Progenitor cell of endocrine pancreas (in vitro differentiated cells): ENCODE measurements around the gene DPP4. TPM values are rescaled to one million over a fixed set of nuclear protein-coding genes. Genes with fewer than 3 reads are reported as not detected.

Experiments used
- DNase-seq: peaks from one replicate; pipeline ENCODE4 v3.0.0; 2021; ENCODE audit warnings: low spot score; ENCODE audit not compliant: unreplicated experiment
- H3K27ac Mint-ChIP-seq: 2 replicates; pipeline ENCODE4 v1.8.0; 2021; ENCODE audit warnings: mild to moderate bottlenecking, moderate library complexity, mixed read lengths
- H3K27me3 Mint-ChIP-seq: 2 replicates; pipeline ENCODE4 v1.8.0; 2021; ENCODE audit warnings: mixed read lengths
- H3K36me3 Mint-ChIP-seq: 2 replicates; pipeline ENCODE4 v1.8.0; 2022; ENCODE audit warnings: mixed read lengths; ENCODE audit not compliant: insufficient read depth
- H3K4me1 Mint-ChIP-seq: 2 replicates; pipeline ENCODE4 v1.8.0; 2021; ENCODE audit warnings: low read depth, mixed read lengths
- H3K4me3 Mint-ChIP-seq: 2 replicates; pipeline ENCODE4 v1.8.0; 2021; ENCODE audit warnings: low read depth, mild to moderate bottlenecking, moderate library complexity, mixed read lengths
- H3K9me3 Mint-ChIP-seq: 2 replicates; pipeline ENCODE4 v1.8.0; 2021; ENCODE audit warnings: low read depth, mixed read lengths
- total RNA-seq: library from RNA; stranded (reverse); gene quantifications from 2 replicates; pipeline ENCODE4 v1.2.1, GENCODE V29; 2021
- TF ChIP-seq, protein P1 (sequence below): fragments of 200-600 bp; sonication (generic); IDR thresholded peaks from one replicate; pipeline ENCODE4 v1.5.0; 2021; ENCODE audit warnings: antibody characterized with exemption, mild to moderate bottlenecking; ENCODE audit not compliant: unreplicated experiment

Gene DPP4
- total RNA-seq, 1 donor from 2014 or later = 3.2 TPM

DNA sequence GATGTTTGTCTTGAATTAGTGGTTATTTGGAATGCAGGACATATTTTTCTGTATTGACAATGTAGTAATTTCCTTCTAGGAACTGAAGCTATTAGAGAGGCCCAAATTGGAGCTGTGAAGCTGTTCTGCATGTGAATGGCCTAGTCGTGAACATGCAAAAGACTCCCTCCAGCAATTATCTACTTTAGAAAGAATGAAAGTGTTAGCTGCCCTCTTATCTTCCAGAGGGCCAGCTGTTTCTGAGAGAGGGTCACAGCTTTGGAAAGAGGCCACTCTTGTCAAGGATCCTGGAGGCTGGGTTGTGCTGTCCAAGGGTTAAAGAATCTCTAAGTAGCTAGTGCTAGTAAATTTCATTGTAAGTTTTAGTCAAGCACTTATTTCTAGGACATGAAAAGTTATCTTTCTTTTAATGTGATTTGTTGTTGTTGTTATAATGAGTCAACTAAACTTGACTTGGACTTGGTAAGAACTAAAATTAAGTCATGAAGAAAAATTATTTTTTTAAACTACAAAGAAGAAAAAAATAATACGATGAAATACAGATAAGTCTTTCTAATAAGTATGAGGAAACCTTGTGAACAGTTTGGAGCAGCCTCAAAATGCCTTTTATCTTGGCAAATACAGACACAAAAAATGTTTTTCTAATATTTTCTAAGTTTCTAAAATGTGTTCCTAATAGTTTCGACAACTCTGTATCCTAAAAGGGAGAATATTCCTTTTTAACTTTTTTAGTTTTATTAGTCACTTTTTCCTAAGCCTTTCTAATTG is 36.8 kb downstream of the DPP4 start:
- no peak overlapping the region for H3K27ac Mint-ChIP-seq
- no peaks in the 10 kb centered on the region for H3K4me1 Mint-ChIP-seq
- H3K4me3 Mint-ChIP-seq = no peak overlapping the region
- H3K27me3 Mint-ChIP-seq = peaks cover 5% of the 10 kb centered on the region
- H3K9me3 Mint-ChIP-seq = no peaks in the 10 kb centered on the region
- no peak for DNase-seq
- TF ChIP-seq, protein P1, sequence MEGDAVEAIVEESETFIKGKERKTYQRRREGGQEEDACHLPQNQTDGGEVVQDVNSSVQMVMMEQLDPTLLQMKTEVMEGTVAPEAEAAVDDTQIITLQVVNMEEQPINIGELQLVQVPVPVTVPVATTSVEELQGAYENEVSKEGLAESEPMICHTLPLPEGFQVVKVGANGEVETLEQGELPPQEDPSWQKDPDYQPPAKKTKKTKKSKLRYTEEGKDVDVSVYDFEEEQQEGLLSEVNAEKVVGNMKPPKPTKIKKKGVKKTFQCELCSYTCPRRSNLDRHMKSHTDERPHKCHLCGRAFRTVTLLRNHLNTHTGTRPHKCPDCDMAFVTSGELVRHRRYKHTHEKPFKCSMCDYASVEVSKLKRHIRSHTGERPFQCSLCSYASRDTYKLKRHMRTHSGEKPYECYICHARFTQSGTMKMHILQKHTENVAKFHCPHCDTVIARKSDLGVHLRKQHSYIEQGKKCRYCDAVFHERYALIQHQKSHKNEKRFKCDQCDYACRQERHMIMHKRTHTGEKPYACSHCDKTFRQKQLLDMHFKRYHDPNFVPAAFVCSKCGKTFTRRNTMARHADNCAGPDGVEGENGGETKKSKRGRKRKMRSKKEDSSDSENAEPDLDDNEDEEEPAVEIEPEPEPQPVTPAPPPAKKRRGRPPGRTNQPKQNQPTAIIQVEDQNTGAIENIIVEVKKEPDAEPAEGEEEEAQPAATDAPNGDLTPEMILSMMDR = no peak
- H3K36me3 Mint-ChIP-seq = no peaks in the 10 kb centered on the region

DNA sequence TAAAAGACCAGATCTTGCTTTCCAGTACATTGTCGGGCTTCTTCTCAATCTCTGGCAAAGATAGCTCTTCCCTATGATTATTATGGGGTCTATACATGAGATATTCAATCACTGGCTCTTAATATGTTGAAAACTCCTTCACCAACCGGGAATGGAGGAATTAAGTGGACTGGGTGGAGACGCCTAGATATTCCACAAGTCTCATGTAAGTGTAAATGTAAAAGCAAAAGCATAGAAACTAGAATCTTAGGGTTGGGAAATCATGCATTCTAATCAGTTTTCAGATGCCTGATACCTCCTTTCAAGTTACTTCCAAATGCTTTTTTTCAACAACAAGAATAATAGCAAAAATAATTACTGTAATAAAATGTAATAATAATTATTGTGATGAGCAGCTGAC is 38.0 kb downstream of the DPP4 start:
- H3K36me3 Mint-ChIP-seq = no peaks in the 10 kb centered on the region
- peaks cover 10% of the 10 kb centered on the region for H3K27me3 Mint-ChIP-seq
- DNase-seq = no peak

DNA sequence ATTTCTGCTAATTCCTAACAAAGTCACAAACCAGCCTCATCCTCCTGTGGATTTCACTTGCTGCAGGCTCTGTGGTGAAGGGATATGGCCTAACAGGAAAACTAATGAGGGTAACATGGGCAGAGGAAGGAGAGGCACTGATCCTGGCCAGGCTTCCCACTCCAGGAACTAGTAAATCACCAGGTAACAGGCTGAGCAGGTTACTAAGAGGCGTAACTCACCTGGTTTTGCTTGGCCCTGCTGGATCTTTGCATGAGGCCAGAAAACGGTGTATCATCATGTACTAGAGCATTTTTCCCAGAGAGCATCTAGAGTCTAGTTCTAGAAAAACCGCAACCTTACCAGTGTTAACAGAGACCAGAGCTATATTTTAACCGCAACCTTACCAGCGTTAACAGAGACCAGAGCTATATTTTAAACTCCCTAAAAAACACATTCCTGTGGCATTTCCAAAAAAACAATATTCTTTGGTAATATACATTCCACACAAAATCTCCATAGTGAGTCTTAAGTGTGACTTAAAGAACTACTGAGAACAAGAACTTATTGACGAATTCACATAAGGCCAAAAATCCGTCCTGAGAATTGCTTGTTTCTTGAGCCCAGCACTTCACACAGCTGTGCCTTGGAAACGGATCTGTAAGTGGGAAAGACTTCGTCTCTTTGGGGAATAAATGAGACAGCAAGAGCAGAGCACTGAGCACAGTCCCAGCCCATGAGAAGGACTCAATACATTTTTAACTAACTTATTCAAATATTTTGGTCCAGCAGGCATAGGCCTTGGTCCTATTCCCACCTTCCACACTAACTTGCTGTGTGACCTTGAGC is 43.4 kb downstream of the DPP4 start:
- no peak for DNase-seq
- Mint-ChIP-seq H3K4me3 (no peak overlapping the region), H3K27ac (no peak overlapping the region), H3K27me3 (peaks cover 18% of the 10 kb centered on the region), H3K4me1 (no peaks in the 10 kb centered on the region), H3K9me3 (no peaks in the 10 kb centered on the region), H3K36me3 (no peaks in the 10 kb centered on the region)
- TF ChIP-seq, protein P1 = no peak

More for the DNA sequence above, 38.0 kb downstream of the DPP4 start:
- H3K9me3 Mint-ChIP-seq = no peaks in the 10 kb centered on the region
- H3K4me3 Mint-ChIP-seq = no peak overlapping the region
- TF ChIP-seq, protein P1 = no peak
- H3K4me1 Mint-ChIP-seq = no peaks in the 10 kb centered on the region
- no peak overlapping the region for H3K27ac Mint-ChIP-seq

DNA sequence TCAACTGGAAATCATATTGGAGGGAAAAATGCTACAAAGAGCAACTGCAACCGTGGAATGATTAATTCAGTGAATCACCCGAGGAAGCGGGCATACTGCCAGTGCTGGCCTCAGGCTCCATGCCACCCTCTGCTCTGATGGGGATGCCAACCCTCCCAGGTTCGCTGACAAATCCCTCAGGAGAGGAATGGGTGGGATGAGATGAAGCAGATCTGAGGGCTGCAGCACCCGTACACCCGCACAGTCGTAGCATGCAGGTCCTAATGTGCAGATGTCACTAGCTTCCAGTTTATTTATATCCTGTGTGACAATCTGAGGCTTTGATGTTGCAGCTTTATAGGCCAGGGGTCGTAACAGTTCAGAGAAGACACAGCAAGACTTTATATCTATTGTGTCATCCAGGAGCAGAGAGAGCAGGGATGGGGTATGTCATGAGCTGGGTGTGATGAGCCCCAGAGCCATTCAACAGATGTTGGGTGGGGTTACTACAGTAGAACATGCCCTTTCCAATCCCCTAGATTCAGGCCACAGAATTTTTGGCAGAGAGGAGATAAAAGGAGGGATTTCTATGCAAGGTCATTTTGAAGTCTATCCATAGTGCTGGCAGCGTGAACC is 44.6 kb downstream of the DPP4 start:
- H3K4me1 Mint-ChIP-seq = no peaks in the 10 kb centered on the region
- TF ChIP-seq, protein P1 = no peak
- no peaks in the 10 kb centered on the region for H3K9me3 Mint-ChIP-seq
- peaks cover 19% of the 10 kb centered on the region for H3K27me3 Mint-ChIP-seq
- H3K4me3 Mint-ChIP-seq = no peak overlapping the region
- H3K27ac Mint-ChIP-seq = no peak overlapping the region
- DNase-seq = no peak
- no peaks in the 10 kb centered on the region for H3K36me3 Mint-ChIP-seq

DNA sequence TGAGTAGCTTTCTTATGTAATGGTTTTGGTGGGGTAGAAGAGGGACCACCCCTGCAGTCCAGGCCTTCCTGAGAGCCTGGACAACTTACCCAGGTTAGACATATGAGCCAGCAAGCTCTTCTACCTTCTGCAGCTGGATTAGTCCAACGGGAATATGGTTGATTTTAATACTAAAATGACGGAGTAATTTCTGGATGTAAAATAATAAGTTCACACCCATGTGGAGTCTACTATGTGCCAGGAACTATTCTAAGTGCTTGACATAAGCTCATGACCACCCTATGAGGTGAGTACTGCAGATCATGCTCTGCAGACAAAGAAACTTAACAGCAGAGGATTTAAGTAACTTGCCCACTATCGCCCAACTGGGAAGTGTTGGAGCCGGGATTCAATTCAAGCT is 45.5 kb downstream of the DPP4 start:
- no peak for DNase-seq
- H3K4me3 Mint-ChIP-seq = no peak overlapping the region
- H3K9me3 Mint-ChIP-seq = no peaks in the 10 kb centered on the region
- TF ChIP-seq, protein P1 = no peak
- H3K27ac Mint-ChIP-seq = no peak overlapping the region
- H3K27me3 Mint-ChIP-seq = peaks cover 20% of the 10 kb centered on the region
- H3K36me3 Mint-ChIP-seq = no peaks in the 10 kb centered on the region
- H3K4me1 Mint-ChIP-seq = no peaks in the 10 kb centered on the region
